GM12891 (cell line): ENCODE measurements around the gene COL15A1.

Experiments
- DNase-seq: peaks from one replicate; pipeline ENCODE4 v3.0.0; 2011; ENCODE audit warnings: low spot score; ENCODE audit not compliant: insufficient read length
- FAIRE-seq: peaks from 2 replicates; lab custom pipeline; 2011; peaks lifted over from hg19 to GRCh38; lab: Jason Lieb, UNC
- PAX5 ChIP-seq: IDR thresholded peaks from 2 replicates; pipeline ENCODE4 v1.6.1; 2011; ENCODE audit warnings: low read length, moderate library complexity, mild to moderate bottlenecking; ENCODE audit not compliant: insufficient read depth, severe bottlenecking
- POLR2A ChIP-seq: IDR thresholded peaks from 2 replicates; pipeline ENCODE4 v1.6.1; 2011; ENCODE audit warnings: low read depth, low read length, control low read depth
- POLR2AphosphoS5 ChIP-seq: IDR thresholded peaks from 2 replicates; pipeline ENCODE4 v1.6.1; 2011; ENCODE audit warnings: low read depth, low read length, control low read depth
- POU2F2 ChIP-seq: IDR thresholded peaks from 2 replicates; pipeline ENCODE4 v1.6.1; 2011; ENCODE audit warnings: low read depth, mild to moderate bottlenecking, control low read depth, low read length, moderate library complexity
- SPI1 ChIP-seq: IDR thresholded peaks from 2 replicates; pipeline ENCODE4 v1.6.1; 2011; ENCODE audit warnings: low read depth, low read length, control low read depth
- TAF1 ChIP-seq: IDR thresholded peaks from 2 replicates; pipeline ENCODE4 v1.6.1; 2011; ENCODE audit warnings: low read depth, low read length, control low read depth

Gene COL15A1

DNA sequence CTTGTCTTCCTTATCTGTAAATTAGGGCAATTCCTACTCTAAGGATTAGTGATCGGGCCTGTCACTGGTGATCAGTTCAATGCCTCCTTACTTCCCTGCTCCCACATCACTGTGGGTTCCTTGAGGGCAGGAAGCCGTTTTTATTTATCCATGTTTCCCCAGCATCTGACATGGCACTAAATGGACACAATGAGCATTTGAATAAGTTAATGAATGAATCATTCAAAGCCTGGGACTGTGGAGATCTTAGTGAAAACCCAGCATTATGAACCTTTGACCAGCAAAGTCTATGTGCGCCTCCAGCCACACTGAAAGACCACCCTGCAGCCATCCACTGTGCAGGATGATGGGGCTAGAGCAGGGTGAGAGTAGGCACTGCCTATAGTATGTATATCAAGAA, 11.6 kb downstream of the COL15A1 start:
- no peak for DNase-seq
- FAIRE-seq: no peak
- TF ChIP-seq POU2F2 (no peak), POLR2A (no peak), SPI1 (no peak), TAF1 (no peak), PAX5 (no peak), POLR2AphosphoS5 (no peak)

DNA sequence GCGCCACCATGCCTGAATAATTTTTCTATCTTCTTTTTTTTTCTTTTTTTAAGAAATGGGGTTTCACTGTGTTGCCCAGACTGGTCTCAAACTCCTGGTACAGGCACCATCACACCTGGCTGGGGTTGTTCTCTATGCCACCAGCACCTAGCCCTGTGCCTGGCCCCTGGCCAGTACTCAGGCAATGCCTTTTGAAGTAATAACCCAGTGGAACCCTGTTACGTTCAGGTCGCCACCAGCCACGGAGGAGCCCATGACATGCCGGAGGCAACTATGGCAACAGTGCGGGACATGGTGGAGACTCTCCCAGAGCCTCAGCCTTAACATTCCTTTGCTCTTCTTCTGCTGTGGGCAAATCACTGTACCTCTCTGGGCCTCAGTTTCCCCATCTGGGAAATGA, 14.1 kb downstream of the COL15A1 start:
- FAIRE-seq: no peak
- no peak for TF ChIP-seq POLR2A
- no peak for TF ChIP-seq PAX5
- TF ChIP-seq SPI1: no peak
- TF ChIP-seq TAF1: no peak
- TF ChIP-seq POU2F2: no peak
- no peak for TF ChIP-seq POLR2AphosphoS5
- DNase-seq: no peak

DNA sequence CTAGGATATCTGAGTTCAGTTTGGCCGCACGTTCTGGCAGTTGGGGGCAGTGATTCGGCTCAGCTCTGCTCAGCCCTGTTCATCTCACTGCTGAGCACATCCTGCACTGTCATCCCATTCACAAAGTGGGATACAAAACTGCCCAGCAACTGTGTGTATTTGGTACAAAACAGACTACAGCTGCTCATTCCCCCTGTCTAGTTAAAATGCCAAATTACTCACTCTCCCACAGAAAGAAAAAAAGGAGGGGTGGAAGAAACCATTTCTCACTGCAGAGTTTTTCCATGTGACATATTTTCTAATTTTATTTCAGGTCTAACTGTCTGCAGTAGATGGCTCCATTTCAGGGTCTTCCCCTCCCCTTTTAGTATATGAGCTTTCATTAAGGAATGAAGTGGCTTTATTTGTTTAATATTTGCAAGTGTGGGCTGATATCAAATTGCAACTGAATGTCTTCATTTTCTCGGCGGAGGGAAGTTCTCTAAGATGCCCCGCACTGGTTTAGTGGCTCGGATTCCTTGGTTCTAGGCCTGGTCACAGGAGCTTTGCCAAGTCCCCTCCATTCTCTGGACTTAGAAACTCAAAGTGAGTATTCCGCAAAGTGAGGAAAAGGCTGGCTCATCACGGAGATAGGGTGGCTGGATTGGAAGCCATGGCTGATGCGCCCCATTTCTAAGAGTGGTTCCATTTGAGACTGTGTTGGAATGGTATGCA, 14.7 kb downstream of the COL15A1 start:
- TF ChIP-seq POLR2AphosphoS5 (no peak), TAF1 (no peak), POLR2A (no peak), POU2F2 (no peak), SPI1 (no peak), PAX5 (no peak)
- no peak for FAIRE-seq
- DNase-seq: no peak

DNA sequence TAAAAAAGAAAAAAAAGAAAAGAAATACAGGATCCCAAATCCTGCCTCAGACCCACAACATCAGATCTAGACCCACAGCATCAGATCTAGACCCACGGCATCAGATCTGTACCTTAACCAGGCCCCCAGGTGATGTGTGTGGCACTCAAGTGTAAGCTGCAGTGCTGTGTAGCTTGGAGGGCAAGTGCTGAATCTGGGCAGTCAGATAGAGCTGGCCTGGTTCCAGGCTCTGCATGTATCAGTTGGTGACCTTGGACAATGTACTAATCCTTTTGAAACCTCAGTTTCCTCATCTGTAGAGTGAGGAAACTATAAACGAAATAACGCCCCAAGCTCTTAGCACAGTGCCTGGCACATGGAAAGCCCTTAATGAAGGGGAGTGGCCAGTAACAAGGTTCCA, 16.7 kb downstream of the COL15A1 start:
- DNase-seq (no peak), FAIRE-seq (no peak)
- no peak for TF ChIP-seq POU2F2
- TF ChIP-seq SPI1: no peak
- TF ChIP-seq TAF1: no peak
- TF ChIP-seq PAX5: no peak
- TF ChIP-seq POLR2A: no peak
- TF ChIP-seq POLR2AphosphoS5: no peak

DNA sequence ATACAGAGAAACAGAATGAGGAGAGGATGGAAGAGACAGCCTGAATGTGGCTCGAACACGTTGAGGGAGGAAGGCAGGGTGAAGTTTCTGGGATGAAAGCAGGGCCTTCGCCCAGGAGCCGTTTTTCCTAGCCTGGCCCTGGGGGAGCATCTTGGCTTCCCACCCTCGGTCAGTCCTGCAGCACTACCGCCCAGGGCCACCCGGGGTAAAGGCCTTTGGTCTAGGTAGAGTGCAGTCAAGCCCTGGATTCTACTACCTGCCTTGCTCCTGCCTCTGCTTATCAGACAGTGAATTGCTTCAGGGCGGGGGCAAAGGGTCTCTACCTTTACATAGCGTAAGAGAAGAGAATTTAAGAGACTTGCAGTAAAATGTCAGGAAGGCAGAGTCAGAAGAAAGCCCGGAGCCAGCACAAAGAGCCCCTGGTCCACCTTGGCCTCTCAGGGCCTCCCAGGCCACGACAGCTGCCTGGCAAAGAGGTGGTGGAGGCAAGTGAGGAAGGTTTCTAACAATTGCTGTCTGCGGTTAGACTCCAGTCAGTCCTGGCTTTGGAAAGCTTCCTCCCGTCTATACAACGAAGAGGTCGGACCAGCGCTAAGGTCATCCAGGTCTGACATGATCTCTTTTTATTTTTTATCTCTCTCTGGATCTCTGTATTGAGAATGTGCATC, 17.9 kb downstream of the COL15A1 start:
- DNase-seq (no peak), FAIRE-seq (no peak)
- no peak for TF ChIP-seq TAF1

DNA sequence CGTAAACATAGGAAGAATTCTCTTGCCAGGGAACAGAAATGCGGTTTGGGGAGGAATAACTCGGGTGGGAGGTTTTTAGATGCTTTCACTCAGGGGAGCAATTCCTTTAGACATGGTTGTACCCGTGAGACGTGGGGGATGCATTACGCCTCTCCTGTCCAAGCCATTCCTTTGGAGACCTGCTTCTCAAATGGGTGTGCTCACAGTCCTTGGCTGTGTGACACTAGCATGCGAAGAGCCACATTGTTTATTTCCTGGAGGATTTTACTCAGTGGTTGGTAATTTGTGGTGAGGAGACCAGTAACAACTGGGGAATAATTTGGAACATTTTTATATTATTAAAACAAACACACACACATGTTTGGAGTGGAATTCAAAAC, 18.5 kb downstream of the COL15A1 start:
- no peak for FAIRE-seq
- DNase-seq: no peak
- TF ChIP-seq POU2F2: no peak
- no peak for TF ChIP-seq TAF1
- TF ChIP-seq POLR2A: no peak
- TF ChIP-seq PAX5: no peak
- TF ChIP-seq SPI1: no peak
- no peak for TF ChIP-seq POLR2AphosphoS5

DNA sequence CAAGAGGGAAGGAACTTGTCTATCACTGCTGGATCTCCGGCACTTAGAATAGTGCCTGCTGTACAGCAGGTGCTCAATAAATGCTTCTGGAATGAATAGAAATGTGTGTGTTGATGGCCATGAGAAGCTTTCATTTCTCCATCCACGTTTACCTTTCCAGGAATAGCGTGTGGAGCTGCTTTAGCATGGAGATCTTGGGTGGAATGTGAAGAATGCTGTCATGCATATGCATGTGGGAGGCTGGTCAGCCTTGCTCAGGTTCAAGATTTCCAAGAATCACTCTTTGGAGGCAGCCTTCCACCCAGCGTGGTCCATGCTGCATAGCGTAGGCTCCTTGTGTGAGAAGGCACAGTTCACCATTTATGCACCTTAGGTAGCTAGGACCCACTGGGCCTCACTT, 19.2 kb downstream of the COL15A1 start:
- DNase-seq (no peak), FAIRE-seq (no peak)
- TF ChIP-seq POU2F2: no peak
- TF ChIP-seq TAF1: no peak
- TF ChIP-seq POLR2AphosphoS5: no peak
- TF ChIP-seq PAX5: no peak
- no peak for TF ChIP-seq POLR2A
- TF ChIP-seq SPI1: no peak

DNA sequence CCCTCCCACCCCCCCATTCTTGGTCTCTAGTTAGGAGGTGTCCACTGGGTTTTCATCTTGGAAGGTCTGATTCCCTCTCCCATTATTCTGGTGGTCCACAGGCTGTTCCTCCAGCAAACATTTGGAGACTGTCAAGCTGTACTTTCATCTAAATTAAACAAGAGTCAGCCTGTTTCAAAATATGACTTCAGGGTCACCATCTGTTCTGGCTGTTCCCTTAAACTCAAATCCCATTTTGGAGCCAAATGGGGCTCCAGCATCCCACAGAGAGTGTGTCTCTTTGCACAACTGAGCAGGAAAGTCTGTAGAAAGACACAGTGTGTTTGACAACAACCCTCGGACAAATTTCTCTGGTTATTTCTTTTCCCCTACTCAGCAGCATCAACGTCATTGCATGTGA, 20.5 kb downstream of the COL15A1 start:
- DNase-seq (no peak), FAIRE-seq (no peak)
- TF ChIP-seq TAF1: no peak
- no peak for TF ChIP-seq POU2F2
- no peak for TF ChIP-seq POLR2AphosphoS5
- no peak for TF ChIP-seq PAX5
- TF ChIP-seq POLR2A: no peak
- no peak for TF ChIP-seq SPI1

DNA sequence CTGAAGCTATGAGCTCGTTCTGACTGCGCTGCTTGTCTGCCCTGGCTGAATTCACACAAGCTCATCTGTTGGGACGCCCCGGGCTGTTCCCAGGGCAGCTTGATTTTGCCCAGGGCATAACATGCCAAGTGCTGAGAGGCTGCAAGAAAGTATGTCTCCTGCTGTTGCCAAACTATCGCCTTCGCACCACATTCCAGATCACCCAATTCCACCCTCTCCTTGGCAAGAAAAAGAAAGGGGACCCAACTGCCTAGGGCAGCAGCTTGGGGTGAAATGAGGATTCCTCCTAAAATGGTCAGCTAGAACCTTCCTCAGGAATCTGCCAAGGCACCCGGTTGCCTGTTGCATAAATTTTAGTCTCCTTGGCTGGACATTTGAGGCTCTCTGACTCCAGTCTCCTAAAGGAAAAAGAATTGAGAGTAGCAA, 21.2 kb downstream of the COL15A1 start:
- FAIRE-seq (no peak), DNase-seq (no peak)
- TF ChIP-seq POLR2AphosphoS5 (no peak), POU2F2 (no peak), PAX5 (no peak), POLR2A (no peak), SPI1 (no peak), TAF1 (no peak)

DNA sequence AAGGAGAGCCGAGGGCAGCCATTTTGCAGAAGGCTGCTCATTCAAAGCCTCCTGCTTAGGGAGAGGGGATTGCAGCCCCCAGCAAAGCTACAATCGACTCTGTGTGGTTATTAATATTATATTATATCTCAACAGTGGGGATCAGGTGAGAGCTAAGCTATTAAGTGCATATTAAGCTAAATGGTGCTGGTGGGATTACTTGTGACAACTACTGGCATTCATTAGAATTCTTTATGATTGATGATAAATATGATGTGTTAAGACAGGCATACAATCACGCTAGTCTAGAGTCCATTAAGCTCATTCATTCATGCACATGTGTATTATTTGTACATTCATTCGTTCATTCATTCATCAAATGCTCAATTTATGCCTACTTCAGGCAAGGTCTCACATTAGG, 23.0 kb downstream of the COL15A1 start:
- DNase-seq (no peak), FAIRE-seq (no peak)
- TF ChIP-seq POLR2A: no peak
- no peak for TF ChIP-seq POLR2AphosphoS5
- TF ChIP-seq SPI1: no peak
- no peak for TF ChIP-seq PAX5
- no peak for TF ChIP-seq POU2F2
- no peak for TF ChIP-seq TAF1
